NCI-H526 (cell line): ENCODE measurements around the gene APBB2.
"Not testable (repeated sequence)": the region's sequence is repeated elsewhere in the genome, so short reads cannot be mapped to it uniquely, and the experiment has no call there.

Experiments
- DNase-seq, 2 experiments: peaks; one replicate each; lab custom pipeline; 2025; lab: John Stamatoyannopoulos, UW

Gene APBB2

GRCh38 chr4:41015016-41015675 is 199.2 kb downstream of the APBB2 start:
- no peak for DNase-seq

GRCh38 chr4:41014158-41014557 is 200.2 kb downstream of the APBB2 start:
- no peak for DNase-seq

GRCh38 chr4:41013746-41014145 is 200.6 kb downstream of the APBB2 start:
- DNase-seq: no peak

GRCh38 chr4:41012911-41013310 is 201.4 kb downstream of the APBB2 start:
- no peak for DNase-seq

- no peak for DNase-seq
These were observed 202.0 kb downstream of the APBB2 start for GRCh38 chr4:41012293-41012692.

GRCh38 chr4:41009411-41009810 is 204.9 kb downstream of the APBB2 start:
- no peak for DNase-seq

- DNase-seq: no peak
These were observed 208.2 kb downstream of the APBB2 start for GRCh38 chr4:41006141-41006540.

GRCh38 chr4:41002309-41002708 is 212.0 kb downstream of the APBB2 start:
- no peak for DNase-seq

- DNase-seq: no peak
These were observed 214.0 kb downstream of the APBB2 start for GRCh38 chr4:41000356-41000755.

- no peak for DNase-seq
These were observed 215.5 kb downstream of the APBB2 start for GRCh38 chr4:40998675-40999358.

- DNase-seq: no peak
These were observed 218.5 kb downstream of the APBB2 start for GRCh38 chr4:40995850-40996249.

- not testable (repeated sequence) for DNase-seq
These were observed 220.0 kb downstream of the APBB2 start for GRCh38 chr4:40994321-40994720.

- DNase-seq: not testable (repeated sequence)
These were observed 221.0 kb downstream of the APBB2 start for GRCh38 chr4:40993296-40993693.

- DNase-seq: no peak
These were observed 221.7 kb downstream of the APBB2 start for GRCh38 chr4:40992472-40993295.

GRCh38 chr4:40991908-40992307 is 222.4 kb downstream of the APBB2 start:
- no peak for DNase-seq

- DNase-seq: no peak
These were observed 223.5 kb downstream of the APBB2 start for GRCh38 chr4:40990899-40991265.

- DNase-seq: no peak
These were observed 224.0 kb downstream of the APBB2 start for GRCh38 chr4:40990236-40990898.

GRCh38 chr4:40987151-40987550 is 227.2 kb downstream of the APBB2 start:
- DNase-seq: no peak

- peak in 1 of 2 experiments; percentile 28 for DNase-seq
These were observed 228.0 kb downstream of the APBB2 start for GRCh38 chr4:40986375-40986774.

- DNase-seq: peak in 1 of 2 experiments; percentile 20
These were observed 230.3 kb downstream of the APBB2 start for GRCh38 chr4:40984051-40984450.

GRCh38 chr4:40980318-40980883 is 233.9 kb downstream of the APBB2 start:
- peak in 1 of 2 experiments; percentile 59 for DNase-seq

GRCh38 chr4:40978548-40978947 is 235.8 kb downstream of the APBB2 start:
- DNase-seq: no peak
